SK-N-SH treated with all-trans-retinoic acid at 6 μM for 48 hours (cell line): ENCODE measurements around the gene ZNF346.
"Not testable (repeated sequence)": the region's sequence is repeated elsewhere in the genome, so short reads cannot be mapped to it uniquely, and the experiment has no call there.

ENCODE experiments used
- ZNF565 ChIP-seq: fragments of 450-650 bp; formaldehyde crosslinking; conservative IDR thresholded peaks from 2 replicates; pipeline ENCODE4 v1.5.0; 2020; ENCODE audit warnings: low read depth, mild to moderate bottlenecking, moderate library complexity
- ZNF8 ChIP-seq: fragments of 450-650 bp; formaldehyde crosslinking; IDR thresholded peaks from 2 replicates; pipeline ENCODE4 v1.5.0; 2020; ENCODE audit warnings: mild to moderate bottlenecking, moderate library complexity
- TF ChIP-seq, protein P1 (sequence below): fragments of 250-450 bp; sonication (Bioruptor Pico); IDR thresholded peaks from 2 replicates; pipeline ENCODE4 v1.8.0; 2020; ENCODE audit warnings: mild to moderate bottlenecking, moderate library complexity, borderline replicate concordance

DNA sequence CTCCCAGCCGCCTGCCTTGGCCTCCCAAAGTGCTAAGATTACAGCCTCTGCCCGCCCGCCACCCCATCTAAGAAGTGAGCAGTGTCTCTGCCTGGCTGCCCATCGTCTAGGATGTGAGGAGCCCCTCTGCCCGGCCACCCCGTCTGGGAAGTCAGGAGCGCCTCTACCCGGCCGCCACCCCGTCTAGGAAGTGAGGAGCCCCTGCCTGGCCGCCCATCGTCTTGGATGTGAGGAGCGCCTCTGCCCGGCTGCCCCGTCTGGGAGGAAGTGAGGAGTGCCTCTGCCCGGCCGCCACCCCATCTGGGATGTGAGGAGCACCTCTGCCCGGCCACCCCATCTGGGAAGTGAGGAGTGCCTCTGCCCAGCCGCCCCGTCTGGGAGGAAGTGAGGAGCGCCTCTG is 38.9 kb upstream of the ZNF346 start:
- TF ChIP-seq, protein P1, sequence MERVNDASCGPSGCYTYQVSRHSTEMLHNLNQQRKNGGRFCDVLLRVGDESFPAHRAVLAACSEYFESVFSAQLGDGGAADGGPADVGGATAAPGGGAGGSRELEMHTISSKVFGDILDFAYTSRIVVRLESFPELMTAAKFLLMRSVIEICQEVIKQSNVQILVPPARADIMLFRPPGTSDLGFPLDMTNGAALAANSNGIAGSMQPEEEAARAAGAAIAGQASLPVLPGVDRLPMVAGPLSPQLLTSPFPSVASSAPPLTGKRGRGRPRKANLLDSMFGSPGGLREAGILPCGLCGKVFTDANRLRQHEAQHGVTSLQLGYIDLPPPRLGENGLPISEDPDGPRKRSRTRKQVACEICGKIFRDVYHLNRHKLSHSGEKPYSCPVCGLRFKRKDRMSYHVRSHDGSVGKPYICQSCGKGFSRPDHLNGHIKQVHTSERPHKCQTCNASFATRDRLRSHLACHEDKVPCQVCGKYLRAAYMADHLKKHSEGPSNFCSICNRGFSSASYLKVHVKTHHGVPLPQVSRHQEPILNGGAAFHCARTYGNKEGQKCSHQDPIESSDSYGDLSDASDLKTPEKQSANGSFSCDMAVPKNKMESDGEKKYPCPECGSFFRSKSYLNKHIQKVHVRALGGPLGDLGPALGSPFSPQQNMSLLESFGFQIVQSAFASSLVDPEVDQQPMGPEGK (CRISPR knock-in tag), result not testable (repeated sequence)
- TF ChIP-seq ZNF8, ZNF565: not testable (repeated sequence)
